GM23338 (cell line): ENCODE results near the gene ITGA1.

ENCODE experiments used
- ETS1 ChIP-seq: IDR thresholded peaks from 2 replicates; pipeline ENCODE4 v1.6.1; 2016; ENCODE audit warnings: antibody characterized with exemption
- EZH2 ChIP-seq: fragments of 200-600 bp; sonication (generic); IDR thresholded peaks from one replicate; pipeline ENCODE4 v1.8.0; 2017; ENCODE audit warnings: antibody characterized with exemption, mild to moderate bottlenecking, low read depth; ENCODE audit not compliant: unreplicated experiment
- JUNB ChIP-seq: IDR thresholded peaks from one replicate; pipeline ENCODE4 v1.6.1; 2016; ENCODE audit warnings: antibody characterized with exemption; ENCODE audit not compliant: unreplicated experiment
- NANOG ChIP-seq: IDR thresholded peaks from 2 replicates; pipeline ENCODE4 v1.6.1; 2016; ENCODE audit warnings: antibody characterized with exemption, borderline replicate concordance
- POLR2AphosphoS5 ChIP-seq: IDR thresholded peaks from 2 replicates; pipeline ENCODE4 v1.6.1; 2016; ENCODE audit warnings: antibody characterized with exemption, low read depth
- TF ChIP-seq, protein P1 (sequence below), 2 experiments: fragments of 200-600 bp in 1 of 2; sonication (generic) in 1 of 2; conservative IDR thresholded peaks; 2 replicates each; pipeline versions ENCODE4 v1.5.1 to v1.6.1; 2016 to 2017; ENCODE audit warnings: antibody characterized with exemption in 2 of 2, low read depth in 2 of 2, mild to moderate bottlenecking in 2 of 2, moderate library complexity in 1 of 2

- TF ChIP-seq, protein P1, sequence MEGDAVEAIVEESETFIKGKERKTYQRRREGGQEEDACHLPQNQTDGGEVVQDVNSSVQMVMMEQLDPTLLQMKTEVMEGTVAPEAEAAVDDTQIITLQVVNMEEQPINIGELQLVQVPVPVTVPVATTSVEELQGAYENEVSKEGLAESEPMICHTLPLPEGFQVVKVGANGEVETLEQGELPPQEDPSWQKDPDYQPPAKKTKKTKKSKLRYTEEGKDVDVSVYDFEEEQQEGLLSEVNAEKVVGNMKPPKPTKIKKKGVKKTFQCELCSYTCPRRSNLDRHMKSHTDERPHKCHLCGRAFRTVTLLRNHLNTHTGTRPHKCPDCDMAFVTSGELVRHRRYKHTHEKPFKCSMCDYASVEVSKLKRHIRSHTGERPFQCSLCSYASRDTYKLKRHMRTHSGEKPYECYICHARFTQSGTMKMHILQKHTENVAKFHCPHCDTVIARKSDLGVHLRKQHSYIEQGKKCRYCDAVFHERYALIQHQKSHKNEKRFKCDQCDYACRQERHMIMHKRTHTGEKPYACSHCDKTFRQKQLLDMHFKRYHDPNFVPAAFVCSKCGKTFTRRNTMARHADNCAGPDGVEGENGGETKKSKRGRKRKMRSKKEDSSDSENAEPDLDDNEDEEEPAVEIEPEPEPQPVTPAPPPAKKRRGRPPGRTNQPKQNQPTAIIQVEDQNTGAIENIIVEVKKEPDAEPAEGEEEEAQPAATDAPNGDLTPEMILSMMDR (conservative IDR thresholded peaks at IDR 0.05; ENCODE audit: low read depth in 2 of 2): no peak
- no peak for TF ChIP-seq EZH2
- no peak for TF ChIP-seq ETS1
- TF ChIP-seq POLR2AphosphoS5: no peak
- no peak for TF ChIP-seq JUNB
- no peak for TF ChIP-seq NANOG
Measured at GRCh38 chr5:52920929-52921328, 133.2 kb downstream of the ITGA1 start.
